Islet of Langerhans (tissue), 1 donor: ENCODE data around the gene HMCN1.
"Not testable (repeated sequence)": the region's sequence is repeated elsewhere in the genome, so short reads cannot be mapped to it uniquely, and the experiment has no call there.

Source experiments
- FAIRE-seq: peaks from one replicate; lab custom pipeline; 2011; peaks lifted over from hg19 to GRCh38; lab: Jason Lieb, UNC

The HMCN1 gene

DNA sequence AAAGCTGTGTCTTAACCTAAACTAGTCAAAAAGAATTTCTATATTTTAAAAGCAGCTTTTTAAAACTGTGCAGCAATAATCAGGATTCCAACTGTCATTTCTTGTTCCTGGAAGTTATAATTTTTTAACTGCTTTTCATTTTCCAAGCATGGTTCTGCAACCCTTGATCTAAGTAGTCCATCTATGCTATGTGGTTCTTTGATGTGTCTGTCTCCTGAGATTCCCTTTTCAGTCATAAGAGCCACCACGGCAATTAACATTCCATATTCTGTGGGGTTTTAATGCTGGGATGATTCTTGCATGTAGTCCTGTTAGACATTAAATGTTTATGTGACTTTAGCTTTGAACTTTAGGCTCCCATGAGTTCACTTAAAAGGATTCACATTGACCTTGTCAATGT is 420.5 kb downstream of the HMCN1 start:
- no peak for FAIRE-seq

DNA sequence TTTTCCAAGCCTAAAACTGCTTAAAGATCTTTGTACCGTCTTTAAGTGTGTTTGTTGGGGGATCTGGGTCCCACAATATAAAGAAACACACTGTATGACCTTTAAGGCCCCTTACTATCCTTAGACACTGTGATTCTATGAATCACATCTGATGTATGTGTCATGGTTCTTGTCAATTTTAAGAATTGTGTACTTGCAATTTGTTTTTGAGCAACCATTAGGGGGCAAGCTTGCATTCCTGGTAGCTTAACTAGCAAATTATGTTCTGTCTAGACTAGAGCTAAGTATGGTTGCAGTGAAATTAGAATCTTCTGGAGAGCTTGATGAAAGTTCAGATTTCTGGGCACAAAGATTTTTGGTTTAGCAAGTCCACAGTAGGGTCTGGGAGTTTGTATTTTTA is 421.4 kb downstream of the HMCN1 start:
- FAIRE-seq: no peak

DNA sequence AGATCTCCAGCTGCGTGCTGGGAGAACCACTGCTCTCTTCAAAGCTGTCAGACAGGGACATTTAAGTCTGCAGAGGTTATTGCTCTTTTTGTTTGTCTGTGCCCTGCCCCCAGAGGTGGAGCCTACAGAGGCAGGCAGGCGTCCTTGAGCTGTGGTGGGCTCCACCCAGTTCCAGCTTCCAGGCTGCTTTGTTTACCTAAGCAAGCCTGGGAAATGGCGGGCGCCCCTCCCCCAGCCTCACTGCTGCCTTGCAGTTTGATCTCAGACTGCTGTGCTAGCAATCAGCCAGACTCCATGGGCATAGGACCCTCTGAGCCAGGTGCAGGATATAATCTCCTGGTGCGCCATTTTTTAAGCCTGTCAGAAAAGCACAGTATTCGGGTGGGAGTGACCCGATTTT is 428.7 kb downstream of the HMCN1 start:
- FAIRE-seq: not testable (repeated sequence)

DNA sequence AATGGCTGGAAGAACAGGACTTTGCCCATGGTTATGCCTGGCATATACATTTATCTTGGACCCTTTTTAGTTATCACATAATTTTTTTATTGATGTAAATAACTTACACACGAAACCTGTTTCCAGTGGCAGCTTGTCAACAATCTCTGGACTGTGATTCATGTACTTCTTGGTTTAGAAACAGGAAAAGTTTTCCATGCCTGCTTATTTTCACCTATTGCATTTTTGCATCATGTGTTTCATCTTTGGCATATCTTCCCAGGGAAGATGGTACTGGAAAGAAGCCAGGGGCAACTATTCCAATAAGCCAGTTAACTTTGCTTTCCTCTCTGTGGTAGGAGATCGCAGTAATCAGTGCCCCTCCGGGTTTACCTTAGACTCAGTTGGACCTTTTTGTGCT is 430.6 kb downstream of the HMCN1 start:
- no peak for FAIRE-seq

DNA sequence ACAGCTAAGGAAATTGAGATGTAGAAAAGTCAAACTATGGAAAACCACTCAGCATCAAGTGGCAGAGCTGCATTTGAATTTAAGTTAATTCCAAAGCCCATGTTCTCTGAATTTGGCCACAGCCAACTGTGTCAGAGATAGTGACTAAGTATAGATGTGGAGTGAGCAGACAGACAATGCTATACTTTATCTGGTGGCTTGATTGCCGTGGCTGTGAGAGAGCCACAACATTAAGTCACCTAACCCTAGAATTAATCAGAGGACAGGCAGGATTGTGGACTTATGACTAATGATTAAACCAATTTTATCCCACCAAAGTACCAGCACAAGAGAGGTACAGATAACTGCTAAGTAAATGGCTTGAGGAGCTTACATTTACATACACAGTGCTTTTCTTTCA is 431.1 kb downstream of the HMCN1 start:
- no peak for FAIRE-seq

DNA sequence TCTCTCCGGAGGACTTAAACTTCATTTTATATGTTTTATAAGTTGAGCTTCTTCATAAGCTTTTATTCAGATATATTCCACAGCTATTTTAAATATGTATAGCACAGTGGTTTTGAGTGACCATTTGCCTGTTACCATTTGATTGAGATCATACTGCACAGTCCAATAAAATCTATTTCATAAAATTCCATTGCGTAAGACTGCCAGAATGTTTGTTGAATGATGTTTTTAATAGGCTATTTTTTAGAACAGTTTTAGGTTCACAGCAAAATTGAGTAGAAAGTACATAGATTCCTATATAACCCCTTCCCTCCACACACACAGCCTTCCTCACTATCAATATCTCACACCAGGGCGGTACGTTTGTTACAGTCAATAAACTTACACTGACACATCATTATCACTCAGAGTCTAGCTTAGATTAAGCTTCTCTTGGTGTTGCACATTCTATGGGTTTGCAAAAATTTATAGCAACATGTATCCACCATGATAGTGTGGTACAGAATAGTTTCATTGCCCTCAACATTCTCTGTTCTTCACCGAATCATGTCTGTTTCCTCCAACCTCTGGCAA is 433.0 kb downstream of the HMCN1 start:
- FAIRE-seq: no peak

DNA sequence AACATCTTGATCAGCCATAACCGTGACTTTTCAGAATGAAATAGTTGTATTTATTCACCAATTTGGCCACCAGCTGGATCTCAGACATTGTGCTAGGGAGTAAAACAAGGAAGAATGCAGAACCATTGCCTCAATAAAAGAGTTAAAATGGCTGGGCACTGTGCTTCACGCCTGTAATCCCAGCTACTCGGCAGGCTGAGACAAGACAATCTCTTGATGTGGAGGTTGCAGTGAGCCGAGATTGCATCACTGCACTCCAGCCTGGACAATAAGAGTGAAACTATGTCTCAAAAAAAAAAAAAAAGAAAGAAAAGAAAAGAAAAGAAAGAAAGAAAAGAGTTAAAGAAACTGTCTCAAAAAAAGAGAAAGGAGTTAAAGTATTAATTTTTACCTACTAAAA is 441.4 kb downstream of the HMCN1 start:
- FAIRE-seq: no peak

DNA sequence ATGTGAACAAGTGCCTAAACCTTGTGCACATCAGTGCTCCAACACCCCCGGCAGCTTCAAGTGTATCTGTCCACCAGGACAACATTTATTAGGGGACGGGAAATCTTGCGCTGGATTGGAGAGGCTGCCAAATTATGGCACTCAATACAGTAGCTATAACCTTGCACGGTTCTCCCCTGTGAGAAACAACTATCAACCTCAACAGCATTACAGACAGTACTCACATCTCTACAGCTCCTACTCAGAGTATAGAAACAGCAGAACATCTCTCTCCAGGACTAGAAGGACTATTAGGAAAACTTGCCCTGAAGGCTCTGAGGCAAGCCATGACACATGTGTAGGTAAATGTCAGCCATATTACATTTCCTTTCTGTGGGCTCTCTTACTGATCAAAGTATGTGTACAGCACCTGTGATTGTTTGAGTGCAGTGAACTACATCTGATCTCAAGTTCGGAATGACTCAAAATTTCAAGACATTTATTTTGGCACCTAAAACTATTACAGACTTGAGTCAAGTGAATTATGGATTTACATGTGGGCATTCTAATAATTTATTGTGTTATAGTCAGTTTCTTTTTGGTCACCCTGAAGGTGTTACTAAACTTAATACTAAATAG is 444.3 kb downstream of the HMCN1 start:
- no peak for FAIRE-seq

DNA sequence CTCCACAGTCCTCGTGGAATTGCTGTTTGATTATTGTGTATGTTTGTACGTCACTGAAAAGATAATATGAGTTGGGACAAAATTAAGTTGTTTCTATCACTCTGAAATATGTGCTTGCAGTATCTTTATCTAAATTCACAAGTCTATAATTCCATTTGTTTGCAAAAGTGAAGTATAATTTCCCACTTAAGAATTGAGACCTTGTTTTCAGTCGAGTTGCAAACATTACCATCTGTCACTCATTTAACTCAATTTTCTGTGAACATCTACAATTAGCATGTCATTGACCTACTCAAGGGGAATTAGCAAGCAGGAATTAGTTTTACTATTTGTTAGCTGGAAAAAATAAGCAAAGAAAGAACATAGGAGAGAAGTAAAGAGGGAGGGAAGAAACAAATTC is 445.0 kb downstream of the HMCN1 start:
- FAIRE-seq: no peak

DNA sequence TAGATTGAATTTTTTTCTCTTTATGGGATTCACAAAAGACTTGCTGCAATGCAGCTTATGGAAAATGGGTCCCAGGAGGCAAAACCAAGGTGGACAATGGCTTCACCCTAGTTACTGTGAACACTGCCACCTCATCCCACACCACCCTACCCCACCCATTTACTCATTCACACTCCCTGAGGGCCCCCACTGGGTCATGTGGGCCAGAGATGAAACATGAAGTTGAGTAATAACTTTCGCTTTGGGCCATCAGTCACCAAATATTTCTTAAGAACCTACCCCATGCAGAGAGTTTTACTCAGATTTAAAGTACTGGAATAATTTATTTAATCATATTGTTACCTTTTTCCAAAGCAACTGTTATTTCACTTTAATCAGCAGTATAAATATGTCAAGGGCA is 449.0 kb downstream of the HMCN1 start:
- no peak for FAIRE-seq

DNA sequence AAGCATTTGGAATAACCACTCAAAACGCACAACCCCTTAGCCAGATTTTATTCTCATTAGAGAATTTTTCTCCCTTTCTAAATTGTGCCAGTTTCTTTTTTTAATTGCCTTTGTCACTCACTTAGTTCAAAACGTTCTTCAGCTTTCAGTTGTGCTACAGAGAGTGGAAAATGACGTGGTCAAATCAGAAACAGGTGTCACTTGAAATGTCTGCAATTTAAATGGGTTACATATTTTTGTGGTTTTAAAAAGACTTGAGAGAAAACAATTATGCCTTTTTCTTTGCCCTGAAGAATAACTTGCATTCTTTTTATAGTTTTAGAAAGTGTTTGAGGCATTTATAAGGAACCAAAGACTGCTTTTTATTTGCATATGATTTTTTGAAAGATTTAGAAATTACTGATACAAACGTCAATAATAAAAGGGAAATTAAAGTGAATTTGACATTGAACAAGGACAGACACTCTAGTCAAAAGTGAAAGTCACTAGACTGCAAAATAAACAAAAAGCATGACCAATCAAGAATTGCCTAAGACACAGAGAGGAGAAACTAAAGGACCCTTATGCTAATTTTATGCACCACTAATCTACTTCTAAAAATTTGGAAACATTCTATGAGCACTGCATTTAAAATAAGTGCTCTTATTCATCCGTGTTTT is 449.9 kb downstream of the HMCN1 start:
- no peak for FAIRE-seq

DNA sequence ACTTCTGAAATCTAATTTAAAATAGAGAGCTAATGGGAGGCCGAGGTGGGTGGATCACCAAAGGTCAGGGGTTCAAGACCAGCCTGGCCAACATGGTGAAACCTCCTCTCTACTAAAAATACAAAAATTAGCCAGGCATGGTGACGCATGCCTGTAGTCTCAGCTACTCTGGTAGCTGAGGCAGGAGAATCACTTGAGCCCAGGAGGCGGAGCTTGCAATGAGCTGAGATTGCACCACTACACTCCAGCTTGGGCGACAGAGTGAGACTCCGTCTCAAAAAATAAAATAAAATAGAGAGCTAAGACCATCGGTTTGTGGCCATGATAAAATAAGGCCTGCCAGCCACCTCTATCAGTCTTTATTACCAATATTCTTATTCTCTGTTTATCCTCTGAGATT is 452.1 kb downstream of the HMCN1 start:
- not testable (repeated sequence) for FAIRE-seq

DNA sequence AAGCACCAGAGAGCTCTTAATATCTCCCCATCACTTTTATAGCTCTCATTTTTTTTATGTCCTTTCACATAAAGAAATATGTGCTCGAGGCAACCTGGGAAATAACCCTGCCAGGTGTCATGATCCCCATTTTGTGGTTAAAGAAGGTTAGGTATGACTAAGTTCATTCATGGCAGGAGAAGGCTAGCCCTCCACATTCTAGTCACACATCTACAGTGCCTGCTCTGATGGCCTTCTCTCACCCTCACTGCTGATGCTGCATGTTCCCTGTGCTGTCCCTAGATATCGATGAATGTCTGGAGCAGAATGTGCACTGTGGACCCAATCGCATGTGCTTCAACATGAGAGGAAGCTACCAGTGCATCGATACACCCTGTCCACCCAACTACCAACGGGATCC is 453.4 kb downstream of the HMCN1 start:
- FAIRE-seq: no peak

DNA sequence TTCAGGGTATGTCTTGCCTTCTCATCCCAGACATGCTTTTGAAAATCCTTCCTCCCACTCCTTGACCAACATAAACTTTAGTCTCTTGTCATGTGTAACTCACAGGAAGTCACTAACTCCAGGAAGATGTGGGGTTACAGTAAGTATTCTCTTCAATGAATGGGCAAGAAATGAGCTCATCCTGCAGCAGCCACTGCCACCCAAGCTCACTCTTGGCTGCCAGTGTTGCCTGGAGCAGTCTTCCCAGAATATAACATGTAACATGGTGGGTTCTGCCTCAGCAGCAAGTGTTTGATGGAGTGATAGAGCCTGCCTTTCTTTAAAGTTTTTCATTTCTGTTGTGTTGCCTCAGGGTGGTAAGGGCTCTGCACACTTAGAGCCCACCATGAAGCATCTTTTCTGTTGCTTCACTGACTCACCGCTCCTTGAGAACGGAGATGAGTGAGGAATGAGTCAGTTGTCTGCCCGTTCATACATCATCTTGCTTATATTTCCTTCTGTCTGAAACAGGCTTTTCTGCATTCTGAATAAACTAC is 453.9 kb downstream of the HMCN1 start:
- no peak for FAIRE-seq

DNA sequence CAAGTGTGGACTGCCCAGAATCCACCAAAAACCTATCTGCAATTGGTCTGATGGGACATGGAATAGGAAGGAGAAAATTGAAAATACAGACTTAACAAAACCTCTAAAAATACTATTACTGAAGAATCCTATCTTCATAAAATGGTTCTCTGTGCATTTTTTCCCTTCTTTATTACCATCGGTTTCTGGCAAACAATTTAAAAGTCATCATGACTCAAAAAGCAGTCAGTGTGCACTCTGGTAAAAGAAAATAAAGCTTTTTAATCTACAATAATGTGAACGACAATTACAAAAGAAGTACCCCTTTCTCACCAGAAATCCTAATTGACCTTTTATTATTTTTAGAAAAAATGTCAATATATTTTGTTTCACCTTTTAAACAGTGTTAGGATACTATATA is 454.5 kb downstream of the HMCN1 start:
- FAIRE-seq: no peak

DNA sequence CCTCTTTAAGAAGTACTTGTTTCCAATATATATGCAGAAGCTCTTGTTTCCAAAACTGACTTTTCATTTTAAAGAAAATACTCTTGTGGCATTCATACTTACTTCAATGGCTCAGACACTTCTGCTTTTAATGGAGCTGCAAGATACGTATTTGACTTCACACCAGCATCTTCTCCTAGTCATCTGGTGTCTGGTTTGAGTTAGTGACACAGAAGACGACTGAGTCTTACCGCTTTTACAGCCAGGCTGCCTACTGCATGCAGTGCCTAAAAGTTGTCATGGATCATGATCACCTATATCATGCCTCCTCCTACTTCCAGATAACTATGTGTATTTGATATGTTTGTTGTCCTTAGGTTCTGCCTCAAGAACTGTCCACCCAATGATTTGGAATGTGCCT is 455.0 kb downstream of the HMCN1 start:
- FAIRE-seq: no peak

DNA sequence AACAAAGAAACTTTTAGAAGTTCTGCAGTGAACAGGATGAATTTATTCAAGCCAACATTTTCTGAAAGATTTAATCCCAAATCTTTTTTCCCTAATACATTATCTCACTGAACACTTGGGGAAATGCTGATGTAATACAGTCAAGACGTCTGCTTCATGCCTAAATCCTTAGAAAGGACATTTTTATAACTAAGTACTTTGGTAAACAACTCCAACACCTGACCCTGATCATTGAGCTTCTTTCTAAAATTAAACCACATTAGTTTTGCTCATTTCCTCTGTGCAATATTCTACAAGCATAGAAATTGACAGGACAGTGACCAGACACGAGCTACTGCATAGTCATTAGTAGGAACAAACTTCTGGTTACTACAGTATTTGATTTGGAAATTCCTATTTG is 457.3 kb downstream of the HMCN1 start:
- FAIRE-seq: no peak

DNA sequence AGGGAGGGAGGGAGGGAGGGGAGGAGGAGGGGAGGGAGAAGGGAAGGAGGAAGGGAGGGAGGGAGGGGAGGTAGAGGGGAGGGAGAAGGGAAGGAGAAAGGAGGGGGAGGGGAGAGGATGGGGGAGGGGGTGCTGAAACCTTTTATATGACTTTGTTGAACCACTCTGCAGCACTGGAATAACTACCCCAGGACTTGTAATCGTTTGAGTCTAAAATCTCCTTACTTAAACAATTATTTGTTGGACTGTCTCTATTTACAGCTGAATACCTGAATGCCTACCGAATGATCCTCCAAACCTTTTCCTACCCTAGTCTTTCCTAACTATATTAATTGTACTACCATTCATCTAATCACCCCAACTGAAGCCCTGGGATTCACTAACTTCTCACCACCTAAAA is 459.0 kb downstream of the HMCN1 start:
- no peak for FAIRE-seq

DNA sequence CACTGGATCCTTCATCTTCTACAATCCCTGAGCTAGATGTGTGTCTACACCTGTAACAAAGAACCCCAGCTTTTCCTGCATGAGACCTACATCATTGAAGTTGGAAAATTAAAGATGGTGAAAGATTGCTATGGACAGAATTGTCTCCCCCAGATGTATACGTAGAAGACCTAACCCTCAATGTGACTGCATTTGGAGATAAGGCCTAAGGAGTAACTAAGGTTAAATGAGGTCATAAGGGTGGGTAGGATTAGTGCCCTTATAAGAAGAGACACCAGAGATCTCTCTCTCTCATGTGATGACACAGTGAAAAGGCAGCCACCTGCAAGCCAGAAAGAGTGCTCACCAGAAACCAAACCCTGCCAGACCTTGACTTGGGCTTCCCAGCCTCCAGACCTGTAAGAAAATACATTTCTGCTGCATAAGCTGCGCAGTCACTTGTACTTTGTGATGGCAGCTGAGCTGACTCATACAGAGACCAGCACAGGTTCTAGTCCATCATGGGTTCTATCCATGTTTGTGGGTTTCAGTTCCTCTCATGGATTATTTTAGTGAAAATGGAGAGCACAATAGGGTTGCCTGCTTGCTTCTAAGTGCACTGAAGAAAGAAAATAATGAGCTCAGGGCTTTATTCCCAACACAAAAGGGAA is 460.0 kb downstream of the HMCN1 start:
- FAIRE-seq: no peak

DNA sequence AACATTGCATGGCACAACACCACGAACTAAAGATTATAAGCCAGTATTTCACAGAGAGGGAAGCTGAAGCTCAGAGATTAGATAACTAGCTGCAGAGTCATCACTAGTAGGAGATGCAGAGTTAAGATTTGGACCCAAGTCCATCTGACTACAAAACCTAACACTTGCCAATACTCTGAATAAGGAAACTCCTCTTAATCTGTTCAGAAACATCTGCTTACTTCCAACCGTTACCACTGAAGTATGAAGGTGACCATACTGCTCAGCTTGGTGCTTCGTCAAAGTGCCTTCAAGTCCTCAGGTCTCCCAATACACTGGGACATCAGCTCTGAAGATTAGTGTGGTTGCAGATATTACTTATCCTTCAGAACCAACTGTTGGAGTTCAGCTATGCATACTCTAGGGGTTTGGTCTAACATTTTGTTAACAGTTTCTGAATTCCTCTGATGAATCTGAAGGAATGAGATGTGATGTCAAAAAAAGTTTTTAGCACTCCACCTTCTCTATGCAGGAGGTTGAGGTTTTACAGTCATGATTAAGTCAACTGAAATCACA is 461.3 kb downstream of the HMCN1 start:
- FAIRE-seq: no peak

DNA sequence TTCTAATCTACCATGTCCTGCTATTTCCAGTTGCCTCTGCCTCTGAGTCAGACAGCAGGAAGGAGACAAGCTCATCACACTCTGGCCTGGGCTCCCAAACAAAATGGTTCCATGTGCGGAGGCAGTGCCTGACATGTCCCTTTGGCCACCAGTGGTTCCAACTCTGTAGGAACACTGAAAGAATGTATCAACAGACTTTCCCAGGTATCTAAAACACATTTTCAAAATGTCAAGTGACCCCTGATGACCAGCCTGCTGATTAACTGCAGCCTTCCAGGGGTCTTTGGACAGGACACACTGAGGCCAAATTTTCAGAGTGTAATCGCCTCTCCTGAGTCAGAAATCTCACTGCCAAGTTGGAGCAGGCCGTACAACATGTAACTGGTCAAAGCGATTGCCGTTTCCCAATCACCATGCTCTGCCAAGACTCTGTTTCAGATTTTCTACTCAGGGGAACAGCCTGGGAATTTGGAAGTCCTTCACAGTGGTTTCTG is 468.1 kb downstream of the HMCN1 start:
- FAIRE-seq: no peak

DNA sequence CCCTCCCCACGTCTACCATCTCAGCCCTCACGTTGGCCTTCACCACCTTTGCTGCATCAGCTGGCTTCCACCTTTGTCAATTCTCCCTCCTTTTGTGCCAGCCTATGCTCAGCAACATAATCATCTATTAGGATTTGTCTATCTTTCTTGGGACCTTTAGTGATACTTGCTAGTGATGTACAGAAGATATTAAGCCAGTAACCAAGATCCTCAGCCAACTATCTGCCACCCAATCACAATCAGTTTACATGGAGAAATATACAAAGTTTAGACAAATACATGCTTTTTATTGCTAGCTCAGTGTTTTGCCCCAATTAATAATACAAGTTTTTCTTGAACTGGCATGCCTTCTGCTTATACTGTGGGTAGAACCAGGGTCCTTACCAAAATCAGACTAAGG is 468.6 kb downstream of the HMCN1 start:
- FAIRE-seq: no peak

DNA sequence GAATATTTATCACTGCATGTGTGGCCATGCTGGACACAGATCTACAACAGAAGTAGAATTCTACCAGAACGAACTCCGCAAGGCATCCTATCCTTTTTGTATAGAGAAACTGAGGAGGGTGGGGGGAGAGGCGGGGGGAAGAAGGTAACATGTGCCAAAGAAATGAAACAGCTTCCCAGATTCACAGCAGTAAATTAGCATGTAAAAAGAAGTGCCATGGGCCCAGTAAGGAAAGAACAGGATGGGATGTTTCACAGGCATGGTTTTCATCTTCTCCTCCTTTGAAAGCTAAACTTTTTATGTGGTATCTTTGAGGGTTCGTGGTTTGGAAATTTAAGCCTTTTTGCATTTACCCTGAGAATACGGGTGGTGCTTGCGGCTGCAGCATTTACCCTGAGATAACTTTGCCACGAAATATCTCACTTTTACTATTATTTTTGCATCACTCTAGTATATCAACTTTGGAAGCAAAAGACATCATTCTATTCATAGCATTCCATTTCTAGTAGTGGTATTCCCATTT is 471.9 kb downstream of the HMCN1 start:
- no peak for FAIRE-seq
